ENCODE results near the gene TMEM255A.
A peak's percentile ranks its signal among the peaks of the same experiment; 100 is the strongest.

Gene TMEM255A

DNA sequence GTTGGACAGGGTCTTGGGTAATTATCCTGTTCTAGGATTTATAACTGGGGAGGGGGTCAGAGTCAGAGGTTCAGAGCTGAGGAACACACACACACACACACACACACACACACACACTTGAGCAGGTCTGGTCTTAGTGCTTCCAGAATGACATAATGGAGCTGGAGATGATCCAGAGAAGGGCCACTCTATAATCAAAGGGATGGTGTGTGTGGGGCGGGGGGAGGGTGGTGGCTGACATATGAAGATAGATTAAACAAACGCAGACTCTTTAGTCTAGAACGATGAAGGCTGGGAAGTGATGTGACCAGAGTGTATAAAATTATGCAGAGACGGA is 434 bp upstream of the TMEM255A start:
- DNase-seq (ENCODE audit: low read depth in 1 of 2, low spot score in 1 of 2), result no peak
- no peak for TF ChIP-seq GABPA (IDR thresholded peaks at IDR 0.05; ENCODE audit: low read depth)
- no peak for TF ChIP-seq POLR2AphosphoS5 (IDR thresholded peaks at IDR 0.05; ENCODE audit: low read depth)
- TF ChIP-seq, protein P1, sequence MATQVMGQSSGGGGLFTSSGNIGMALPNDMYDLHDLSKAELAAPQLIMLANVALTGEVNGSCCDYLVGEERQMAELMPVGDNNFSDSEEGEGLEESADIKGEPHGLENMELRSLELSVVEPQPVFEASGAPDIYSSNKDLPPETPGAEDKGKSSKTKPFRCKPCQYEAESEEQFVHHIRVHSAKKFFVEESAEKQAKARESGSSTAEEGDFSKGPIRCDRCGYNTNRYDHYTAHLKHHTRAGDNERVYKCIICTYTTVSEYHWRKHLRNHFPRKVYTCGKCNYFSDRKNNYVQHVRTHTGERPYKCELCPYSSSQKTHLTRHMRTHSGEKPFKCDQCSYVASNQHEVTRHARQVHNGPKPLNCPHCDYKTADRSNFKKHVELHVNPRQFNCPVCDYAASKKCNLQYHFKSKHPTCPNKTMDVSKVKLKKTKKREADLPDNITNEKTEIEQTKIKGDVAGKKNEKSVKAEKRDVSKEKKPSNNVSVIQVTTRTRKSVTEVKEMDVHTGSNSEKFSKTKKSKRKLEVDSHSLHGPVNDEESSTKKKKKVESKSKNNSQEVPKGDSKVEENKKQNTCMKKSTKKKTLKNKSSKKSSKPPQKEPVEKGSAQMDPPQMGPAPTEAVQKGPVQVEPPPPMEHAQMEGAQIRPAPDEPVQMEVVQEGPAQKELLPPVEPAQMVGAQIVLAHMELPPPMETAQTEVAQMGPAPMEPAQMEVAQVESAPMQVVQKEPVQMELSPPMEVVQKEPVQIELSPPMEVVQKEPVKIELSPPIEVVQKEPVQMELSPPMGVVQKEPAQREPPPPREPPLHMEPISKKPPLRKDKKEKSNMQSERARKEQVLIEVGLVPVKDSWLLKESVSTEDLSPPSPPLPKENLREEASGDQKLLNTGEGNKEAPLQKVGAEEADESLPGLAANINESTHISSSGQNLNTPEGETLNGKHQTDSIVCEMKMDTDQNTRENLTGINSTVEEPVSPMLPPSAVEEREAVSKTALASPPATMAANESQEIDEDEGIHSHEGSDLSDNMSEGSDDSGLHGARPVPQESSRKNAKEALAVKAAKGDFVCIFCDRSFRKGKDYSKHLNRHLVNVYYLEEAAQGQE (IDR thresholded peaks at IDR 0.05; ENCODE audit: insufficient replicate concordance, low read depth), result no peak
- Histone ChIP-seq H3K4me3 (replicated peaks; ENCODE audit: insufficient read depth, low read length) (no peak overlapping the region), H3K27me3 (ENCODE audit: insufficient read depth, poor library complexity, severe bottlenecking) (peaks cover 12% of the 10 kb centered on the region), H3K27ac (replicated peaks) (no peak overlapping the region)

DNA sequence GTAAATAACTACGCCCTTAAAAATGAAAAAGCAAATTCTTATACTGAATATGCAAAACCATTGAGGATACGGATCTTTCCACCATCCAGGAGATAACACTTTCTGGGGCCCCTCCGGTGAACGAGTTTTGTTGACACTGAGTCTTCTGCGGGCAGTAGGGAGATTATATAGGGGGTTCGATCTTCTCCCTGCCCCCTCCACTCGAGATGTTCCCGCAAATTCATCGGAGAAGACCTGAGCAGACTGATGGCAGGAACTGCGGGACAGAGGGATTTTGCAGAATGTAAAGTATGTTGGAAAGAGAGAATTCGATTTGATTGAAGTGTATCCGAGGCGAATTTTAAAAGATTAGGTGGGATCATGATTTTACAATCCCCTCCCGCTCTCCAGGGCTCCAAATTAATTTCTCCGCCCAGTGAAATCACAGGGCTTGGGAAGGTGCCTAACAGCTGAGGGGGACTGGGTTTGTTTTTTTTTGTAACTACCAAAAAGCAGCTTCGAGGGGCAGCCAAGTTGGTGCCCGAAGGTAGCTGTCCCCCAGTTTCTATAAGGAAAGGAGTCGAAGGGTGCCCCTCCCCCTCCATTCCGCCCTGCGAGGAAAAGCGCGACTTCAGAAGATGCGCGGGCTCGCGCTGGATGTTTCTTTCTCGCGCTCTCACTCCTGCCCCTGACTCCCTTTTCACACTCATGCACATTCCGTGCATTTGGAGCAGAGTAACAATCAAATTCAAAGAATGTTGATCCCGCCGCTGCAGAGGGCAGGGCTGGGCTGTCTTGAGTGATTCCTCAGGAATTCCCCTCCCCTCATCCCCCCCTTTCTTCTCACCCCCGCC is 1.2 kb downstream of the TMEM255A start:
- no peak for DNase-seq (ENCODE audit: low read depth in 1 of 2, low spot score in 1 of 2)
- H3K4me3 ChIP-seq (replicated peaks; ENCODE audit: insufficient read depth, low read length), result peak overlapping the region; percentile 31
- peaks cover 12% of the 10 kb centered on the region for H3K27me3 ChIP-seq (ENCODE audit: insufficient read depth, poor library complexity, severe bottlenecking)
- TF ChIP-seq, protein P1 (IDR thresholded peaks at IDR 0.05; ENCODE audit: insufficient replicate concordance, low read depth), result no peak
- TF ChIP-seq GABPA (IDR thresholded peaks at IDR 0.05; ENCODE audit: low read depth), result no peak
- TF ChIP-seq, protein P2, sequence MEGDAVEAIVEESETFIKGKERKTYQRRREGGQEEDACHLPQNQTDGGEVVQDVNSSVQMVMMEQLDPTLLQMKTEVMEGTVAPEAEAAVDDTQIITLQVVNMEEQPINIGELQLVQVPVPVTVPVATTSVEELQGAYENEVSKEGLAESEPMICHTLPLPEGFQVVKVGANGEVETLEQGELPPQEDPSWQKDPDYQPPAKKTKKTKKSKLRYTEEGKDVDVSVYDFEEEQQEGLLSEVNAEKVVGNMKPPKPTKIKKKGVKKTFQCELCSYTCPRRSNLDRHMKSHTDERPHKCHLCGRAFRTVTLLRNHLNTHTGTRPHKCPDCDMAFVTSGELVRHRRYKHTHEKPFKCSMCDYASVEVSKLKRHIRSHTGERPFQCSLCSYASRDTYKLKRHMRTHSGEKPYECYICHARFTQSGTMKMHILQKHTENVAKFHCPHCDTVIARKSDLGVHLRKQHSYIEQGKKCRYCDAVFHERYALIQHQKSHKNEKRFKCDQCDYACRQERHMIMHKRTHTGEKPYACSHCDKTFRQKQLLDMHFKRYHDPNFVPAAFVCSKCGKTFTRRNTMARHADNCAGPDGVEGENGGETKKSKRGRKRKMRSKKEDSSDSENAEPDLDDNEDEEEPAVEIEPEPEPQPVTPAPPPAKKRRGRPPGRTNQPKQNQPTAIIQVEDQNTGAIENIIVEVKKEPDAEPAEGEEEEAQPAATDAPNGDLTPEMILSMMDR (IDR thresholded peaks at IDR 0.05; ENCODE audit: insufficient read depth, low read length), result no peak
- no peak for TF ChIP-seq SPI1 (IDR thresholded peaks at IDR 0.05; ENCODE audit: borderline replicate concordance, low read depth)
- TF ChIP-seq POLR2AphosphoS5 (IDR thresholded peaks at IDR 0.05; ENCODE audit: low read depth), result no peak
- no peak overlapping the region for H3K27ac ChIP-seq (replicated peaks)

DNA sequence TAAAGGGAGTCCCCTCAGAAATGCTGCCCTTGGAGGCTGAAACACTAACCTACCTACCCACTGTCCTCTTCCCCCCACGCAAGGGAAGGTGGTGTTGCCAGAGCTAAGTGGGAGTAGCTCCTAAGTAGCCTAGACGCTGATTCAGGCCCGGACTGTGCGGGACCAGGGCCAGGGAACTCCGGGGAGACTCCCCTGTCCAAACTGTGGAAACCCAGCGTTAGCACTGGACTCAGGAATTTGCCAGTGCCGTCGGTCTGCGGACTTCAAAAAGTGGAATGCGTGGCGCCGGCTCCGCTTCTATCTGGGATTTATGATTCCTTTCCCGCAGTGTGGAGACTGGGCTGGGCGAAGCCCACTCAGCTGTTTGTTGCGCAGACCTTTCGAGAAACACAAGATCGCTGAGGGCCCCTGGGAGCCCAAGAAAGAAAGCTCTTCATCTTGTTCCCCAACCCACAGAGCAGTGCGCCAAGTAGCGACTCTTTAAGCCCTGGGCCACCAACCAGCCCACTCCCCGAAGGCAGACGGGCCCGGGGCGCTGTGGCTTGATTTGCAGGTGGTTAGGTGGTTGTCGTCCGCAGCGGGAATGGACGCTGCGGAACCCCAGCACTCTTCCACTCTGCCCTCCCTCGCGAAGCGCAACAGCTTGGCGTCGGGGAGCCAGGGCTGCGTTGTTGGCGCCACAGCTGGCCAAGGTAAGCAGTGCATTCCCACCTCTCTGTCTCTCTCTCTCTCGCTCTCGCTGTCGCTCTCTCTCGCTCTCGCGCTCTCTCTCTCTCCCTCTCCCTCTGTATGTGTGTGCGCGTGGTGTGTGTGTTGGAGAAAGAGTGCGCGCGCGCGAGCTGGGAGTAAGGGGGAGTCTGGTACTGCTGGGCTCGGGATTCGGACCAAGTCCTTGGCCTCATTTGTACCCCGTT is 2.0 kb downstream of the TMEM255A start:
- peak overlapping the region; percentile 31 for H3K4me3 ChIP-seq (replicated peaks; ENCODE audit: insufficient read depth, low read length)
- H3K27ac ChIP-seq (replicated peaks), result no peak overlapping the region
- TF ChIP-seq SPI1 (IDR thresholded peaks at IDR 0.05; ENCODE audit: borderline replicate concordance, low read depth), result no peak
- TF ChIP-seq, protein P2 (IDR thresholded peaks at IDR 0.05; ENCODE audit: insufficient read depth, low read length), result peak; percentile 51
- DNase-seq (ENCODE audit: low read depth in 1 of 2, low spot score in 1 of 2), result peak; percentile 48 to 66
- peaks cover 12% of the 10 kb centered on the region for H3K27me3 ChIP-seq (ENCODE audit: insufficient read depth, poor library complexity, severe bottlenecking)

DNA sequence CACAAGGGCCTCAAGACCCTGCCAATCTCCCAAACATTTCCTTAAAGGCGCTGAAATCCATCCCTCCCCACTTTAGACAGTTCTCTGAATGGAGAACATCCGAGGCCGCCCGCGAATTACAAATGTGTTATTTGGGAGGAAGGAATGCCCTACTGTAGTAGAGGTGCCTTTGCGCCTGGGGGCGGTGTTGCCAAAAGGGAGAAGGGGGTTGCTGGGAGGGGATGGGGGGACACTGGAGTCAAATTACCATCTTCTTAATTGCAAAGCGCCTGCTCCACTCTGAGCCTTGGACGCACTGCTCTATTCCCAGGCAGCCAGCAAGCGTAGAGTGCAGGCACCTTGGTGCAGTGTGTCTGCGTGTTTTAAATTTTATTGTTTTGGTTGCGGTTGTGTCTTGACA is 2.7 kb downstream of the TMEM255A start:
- no peak for DNase-seq (ENCODE audit: low read depth in 1 of 2, low spot score in 1 of 2)
- no peak overlapping the region for H3K4me3 ChIP-seq (replicated peaks; ENCODE audit: insufficient read depth, low read length)
- peaks cover 9% of the 10 kb centered on the region for H3K27me3 ChIP-seq (ENCODE audit: insufficient read depth, poor library complexity, severe bottlenecking)
- TF ChIP-seq, protein P1 (IDR thresholded peaks at IDR 0.05; ENCODE audit: insufficient replicate concordance, low read depth), result no peak
- TF ChIP-seq, protein P2 (IDR thresholded peaks at IDR 0.05; ENCODE audit: insufficient read depth, low read length), result no peak
- TF ChIP-seq SPI1 (IDR thresholded peaks at IDR 0.05; ENCODE audit: borderline replicate concordance, low read depth) (no peak), GABPA (IDR thresholded peaks at IDR 0.05; ENCODE audit: low read depth) (no peak), POLR2AphosphoS5 (IDR thresholded peaks at IDR 0.05; ENCODE audit: low read depth) (no peak)
- H3K27ac ChIP-seq (replicated peaks), result no peak overlapping the region
